GM21360 (cell line): ENCODE measurements around the gene NRCAM.
"Not testable (repeated sequence)": the region's sequence is repeated elsewhere in the genome, so short reads cannot be mapped to it uniquely, and the experiment has no call there.

Experiments
- ATAC-seq: cut with Tn5 transposase; IDR thresholded peaks from one replicate; pipeline ENCODE4 v1.9.1; 2021; ENCODE audit warnings: mild to moderate bottlenecking, moderate library complexity; ENCODE audit not compliant: unreplicated experiment

The NRCAM gene

DNA sequence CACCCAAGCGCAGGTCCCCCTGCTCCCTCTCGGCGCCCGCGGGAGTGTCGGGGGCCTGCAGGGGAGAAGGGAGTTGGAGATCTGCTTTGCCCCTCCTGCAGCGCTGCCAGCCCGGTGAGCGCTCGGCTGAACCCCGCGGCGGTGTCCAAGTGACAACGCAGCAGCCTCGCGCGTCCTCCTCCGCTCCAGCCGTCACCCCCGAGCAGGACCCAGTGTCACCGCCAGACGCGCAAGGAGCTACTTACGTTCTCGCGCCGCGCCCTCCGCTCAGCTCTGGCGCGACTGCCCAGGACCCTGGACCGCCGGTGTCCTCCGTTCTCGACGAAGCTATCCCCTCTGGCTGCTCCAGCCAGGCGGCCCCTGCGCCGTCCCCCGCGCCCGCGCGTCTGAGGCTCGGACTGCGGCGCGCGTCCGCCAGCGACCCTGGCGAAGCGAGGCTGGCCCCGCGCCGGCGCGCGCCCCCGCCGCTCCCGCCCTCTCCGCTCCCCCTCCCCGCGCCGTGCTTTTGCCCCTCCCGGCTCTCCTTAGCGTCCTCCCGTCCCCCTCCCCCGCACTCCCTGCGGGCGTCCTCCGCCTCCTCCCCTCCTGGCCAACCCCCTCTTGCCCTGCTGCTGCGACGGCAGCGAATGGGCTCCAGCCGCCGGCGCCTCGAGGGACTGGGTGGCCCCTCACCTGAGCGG, at the start of gene NRCAM:
Gene NRCAM, minus strand, starts transcription at position 439 of the 680 bp plus-strand sequence. CDS start 216,372 bp downstream, outside the sequence.
- ATAC-seq: no peak

DNA sequence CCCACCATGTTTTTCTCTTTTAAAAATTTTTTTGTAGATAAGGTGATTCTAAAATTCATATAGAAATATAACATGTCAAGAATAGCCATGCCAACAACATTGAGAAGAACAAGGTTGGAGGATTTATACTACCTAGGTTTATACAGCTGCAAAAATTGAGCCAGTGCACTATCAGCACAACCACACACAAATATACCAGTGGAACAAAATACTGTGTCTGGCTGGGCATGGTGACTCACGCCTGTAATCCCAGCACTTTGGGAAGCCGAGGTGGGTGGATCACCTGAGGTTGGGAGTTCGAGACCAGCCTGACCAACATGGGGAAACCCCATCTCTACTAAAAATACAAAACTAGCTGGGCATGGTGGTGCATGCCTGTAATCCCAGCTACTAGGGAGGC, 48.3 kb upstream of the NRCAM start:
- not testable (repeated sequence) for ATAC-seq

DNA sequence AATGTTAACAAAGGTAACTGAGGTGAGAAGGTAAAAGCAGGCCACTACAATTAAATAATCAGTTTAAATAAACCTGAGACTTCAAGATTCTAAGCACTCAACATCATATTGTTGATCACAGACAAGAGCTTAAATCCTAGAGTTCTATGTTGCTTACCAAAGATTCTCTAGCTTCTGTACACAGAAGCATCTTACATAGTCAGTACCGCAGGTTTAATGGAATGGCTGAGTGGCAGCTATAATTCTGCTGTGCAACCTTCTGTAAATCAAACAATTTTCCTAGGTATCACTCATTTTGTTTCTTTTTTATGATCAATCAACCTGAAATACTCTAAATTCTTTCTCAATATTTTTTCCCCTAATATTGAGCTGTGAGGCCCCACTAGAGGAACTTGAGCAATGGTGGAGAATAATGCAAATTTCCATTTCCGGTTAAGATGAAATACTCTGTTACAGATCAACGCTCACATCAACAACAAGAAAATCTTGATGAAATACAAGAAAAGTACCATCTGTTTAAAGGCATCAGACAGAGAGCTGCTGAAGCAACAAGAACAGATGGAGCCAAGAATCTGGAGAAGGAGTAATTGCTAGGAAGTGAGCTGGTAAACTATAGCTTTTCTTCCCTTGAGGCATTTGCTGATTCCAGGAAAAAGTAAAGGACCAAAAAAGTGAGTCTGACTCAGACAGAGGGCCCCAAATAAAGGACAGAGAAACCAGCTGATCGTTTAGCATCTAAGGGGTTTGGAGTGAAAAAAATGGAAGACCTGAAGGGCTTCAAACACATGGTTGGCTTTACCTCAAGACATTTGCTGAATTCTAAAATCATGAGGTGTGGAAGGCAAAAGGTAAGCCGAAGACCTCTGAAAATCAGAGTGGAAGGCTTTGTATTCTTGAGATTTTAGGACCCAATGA, 47.1 kb upstream of the NRCAM start:
- ATAC-seq: peak; percentile 96

DNA sequence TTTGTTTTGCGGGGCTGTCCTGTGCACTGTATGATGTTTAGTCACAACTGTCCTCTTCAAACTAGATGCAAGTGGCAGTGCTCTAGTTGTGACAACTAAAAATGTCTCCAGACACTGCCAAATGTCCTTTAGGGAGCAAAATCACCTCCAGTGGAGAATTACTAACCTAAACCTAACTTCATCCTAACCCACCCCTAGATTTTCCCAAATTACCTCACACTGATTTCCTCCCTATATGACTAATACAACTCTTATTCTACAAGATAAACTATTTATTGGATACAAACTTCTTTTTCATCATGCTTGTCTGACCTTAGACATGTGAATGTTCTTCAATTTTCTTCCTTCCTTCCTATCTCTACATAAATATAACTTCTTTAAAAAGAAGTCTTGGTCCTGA, 43.3 kb upstream of the NRCAM start:
- no peak for ATAC-seq

DNA sequence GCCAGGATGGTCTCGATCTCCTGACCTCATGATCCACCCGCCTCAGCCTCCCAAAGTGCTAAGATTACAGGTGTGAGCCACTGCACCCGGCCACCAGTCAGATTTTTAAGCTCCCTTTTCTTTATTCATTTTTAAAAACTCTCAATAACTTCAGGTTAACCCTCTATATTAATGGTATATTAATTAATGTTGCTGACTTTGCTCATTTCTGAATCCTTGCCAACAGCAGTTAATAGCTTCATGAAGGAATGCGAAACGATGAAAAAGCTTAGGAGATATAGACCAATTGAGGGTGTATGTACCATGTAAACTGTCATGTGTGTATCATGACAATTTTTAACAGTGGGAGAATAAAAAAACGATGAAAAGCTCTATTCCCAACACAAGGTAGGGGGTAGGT, 42.2 kb upstream of the NRCAM start:
- ATAC-seq: no peak

DNA sequence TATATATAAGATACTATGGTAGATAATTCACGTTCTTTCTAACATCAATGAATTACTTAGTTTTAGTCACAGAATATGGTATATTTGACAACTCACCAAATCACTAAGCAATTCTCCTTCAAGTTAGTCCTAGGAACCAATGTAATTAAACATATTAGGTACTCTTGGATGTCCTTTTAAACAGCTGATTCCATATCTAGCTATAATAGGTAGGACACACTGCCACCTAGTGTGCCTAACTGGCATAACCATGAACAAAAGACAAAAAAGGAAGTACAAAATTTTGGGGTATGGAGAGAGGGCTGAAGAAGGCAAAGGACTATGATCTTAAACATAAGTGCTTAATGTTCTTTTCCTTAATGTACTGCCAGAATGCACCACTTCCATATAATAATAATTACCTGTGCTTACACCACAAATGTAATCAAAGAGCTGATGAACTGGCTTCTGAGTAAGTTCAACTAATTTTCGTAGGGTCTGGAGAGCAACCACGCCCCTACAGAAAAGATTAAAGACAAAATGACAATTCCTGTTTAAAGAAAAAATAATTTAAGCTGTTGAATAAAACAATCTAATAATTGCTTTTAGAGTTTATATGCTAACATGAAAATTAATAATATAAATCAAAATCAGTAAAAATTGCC, 41.0 kb upstream of the NRCAM start:
- no peak for ATAC-seq

DNA sequence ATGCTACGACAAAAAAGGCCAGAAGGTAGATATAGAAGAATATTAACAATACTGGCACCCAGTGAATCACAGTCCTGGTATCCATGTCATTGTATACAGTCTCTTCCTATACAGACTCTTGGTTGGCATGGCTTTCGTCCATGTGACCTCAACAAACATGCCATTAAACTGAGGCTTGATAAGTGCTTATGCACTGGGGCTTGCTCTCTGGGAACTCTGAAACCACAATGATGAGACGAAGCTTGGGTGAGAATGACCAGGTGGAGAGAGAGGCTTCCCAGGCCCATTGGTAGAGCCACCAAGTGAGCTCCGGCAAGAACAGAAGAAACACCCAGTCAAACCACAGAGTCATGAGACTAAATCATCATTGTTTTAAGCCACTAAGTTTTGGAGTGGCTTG, 36.5 kb upstream of the NRCAM start:
- ATAC-seq: no peak

DNA sequence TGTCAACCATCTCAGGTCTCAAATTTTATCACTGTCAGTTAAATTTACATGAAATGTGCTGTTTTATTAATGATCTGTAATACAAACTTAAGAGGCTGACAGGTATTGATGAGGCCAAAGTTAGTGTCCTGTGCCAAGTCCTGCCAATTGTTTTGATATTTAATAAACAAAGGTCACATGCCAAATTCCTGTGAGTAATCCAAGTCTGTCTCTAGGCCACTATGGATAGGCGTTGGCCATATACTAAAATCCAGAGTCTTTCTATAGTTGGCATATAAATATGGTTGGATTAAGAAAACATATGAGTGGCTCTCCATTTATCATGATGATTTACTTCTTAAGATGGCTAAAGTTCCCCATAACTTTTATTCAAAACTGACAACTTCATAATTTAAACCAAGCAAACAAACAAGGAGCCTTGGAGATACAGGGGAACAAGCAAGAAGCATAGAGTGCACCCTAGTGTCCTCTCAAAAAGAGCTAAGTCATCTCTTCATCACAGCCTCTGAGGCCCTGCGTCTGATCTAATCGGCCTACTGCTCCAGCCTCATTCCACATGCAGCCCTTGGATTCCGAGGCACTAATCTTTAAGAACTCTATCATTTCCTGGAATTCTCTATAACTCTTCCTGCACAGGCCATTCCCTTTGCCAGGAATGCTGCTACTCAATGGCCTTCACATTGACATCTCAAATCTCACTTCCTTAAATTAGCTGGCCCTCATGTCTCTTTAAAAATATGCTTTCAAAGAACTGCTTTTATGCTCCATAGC, 32.7 kb upstream of the NRCAM start:
- no peak for ATAC-seq

DNA sequence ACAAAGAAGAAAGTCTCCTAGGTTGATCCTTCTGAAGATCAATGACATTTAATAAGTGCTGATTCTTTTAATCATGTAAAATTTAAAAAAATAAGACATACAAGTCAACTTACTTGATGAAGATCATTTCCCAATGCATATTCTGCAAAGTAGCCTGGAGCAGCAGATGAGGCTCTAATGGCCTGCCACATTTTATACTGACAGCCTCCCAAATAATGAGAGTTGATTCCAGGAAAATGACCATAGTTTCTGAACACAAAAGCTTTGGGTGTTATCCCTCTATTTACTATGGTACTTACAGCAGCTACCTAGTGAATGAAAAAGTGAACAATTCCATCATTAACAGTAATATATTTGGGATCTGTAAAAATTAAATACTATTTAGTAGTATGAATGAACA, 31.4 kb upstream of the NRCAM start:
- ATAC-seq: no peak

DNA sequence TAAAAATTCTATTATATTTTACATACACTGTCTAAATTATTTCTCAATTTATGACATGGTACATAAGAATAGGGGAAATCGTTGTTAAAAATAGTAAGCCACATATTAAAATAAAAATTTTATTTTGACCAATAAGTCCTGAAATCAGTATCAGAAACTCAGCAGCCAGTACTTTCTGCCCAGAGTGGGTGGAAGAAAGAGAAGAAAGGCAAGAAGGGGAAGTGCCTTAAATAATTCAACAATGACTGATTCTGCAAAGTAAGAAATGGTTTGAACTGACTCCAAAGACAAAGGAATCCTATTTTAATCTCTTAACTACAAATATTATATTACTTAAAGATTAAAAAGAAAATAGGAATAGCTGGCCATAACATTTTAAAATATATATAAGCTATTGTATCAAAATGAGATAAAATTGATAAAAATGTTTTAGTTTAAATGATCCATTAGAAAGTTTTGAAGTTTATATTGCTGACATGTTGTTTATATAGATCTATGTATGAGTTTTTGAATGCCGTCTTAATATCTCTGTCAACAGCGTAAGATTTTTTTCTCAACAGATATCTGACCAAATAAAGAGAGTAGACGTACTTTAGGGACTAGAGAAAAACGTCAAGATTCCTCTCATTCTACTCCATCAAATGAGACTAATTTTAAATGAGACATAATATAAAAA, 30.2 kb upstream of the NRCAM start:
- ATAC-seq: no peak

DNA sequence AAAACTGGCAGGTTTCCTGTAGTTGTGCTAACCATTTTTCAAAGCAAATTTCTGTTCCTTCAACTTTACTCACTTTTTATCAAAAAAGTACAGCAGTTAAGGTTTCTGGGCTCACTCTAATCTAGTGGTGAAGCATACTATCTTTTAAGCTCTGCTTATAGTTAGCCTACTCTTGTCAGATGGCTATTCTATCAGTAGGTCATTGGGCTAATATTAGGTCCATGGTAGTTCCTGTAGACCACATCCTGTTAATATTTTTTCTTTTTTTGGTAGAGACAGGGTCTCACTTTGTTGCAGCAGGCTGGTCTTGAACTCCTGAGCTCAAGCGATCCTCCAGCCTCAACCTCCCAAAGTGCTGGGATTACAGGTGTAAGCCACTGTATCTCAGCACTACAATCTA, 27.9 kb upstream of the NRCAM start:
- ATAC-seq: no peak

DNA sequence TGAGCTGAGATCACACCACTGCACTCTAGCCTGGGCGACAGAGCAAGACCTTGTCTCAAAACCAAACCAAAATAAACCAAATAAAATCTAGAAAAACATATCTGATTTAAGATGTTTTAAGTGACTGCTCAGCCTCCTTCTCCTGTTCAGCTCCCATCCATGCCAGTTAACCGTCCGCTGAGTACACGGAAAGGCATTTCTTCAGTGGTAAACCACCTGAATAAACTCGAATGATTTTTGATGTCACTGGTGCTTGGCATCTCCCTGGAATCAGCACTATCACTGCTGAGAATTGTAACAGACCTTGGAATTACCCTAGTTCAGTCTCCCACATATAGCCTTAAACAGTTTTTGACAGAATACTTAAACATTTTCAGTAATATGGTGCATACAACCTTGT, 24.1 kb upstream of the NRCAM start:
- ATAC-seq: no peak

DNA sequence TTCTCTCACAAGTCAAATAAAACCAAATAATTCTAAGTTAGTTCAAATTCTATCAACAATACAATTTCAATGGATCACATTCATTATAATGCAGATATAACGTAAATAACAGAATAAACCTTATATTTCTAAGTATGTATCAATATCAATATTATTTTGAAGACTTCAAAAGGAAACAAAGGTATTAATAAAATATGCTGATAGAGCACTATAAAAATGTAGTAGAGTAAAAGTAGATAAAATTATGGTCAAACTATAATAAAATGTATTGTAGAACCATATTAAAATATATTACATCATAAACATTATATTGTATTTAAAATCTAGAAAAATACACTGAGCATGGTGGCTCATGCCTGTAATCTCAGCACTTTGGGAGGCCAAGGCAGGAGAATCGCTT, 23.5 kb upstream of the NRCAM start:
- no peak for ATAC-seq

DNA sequence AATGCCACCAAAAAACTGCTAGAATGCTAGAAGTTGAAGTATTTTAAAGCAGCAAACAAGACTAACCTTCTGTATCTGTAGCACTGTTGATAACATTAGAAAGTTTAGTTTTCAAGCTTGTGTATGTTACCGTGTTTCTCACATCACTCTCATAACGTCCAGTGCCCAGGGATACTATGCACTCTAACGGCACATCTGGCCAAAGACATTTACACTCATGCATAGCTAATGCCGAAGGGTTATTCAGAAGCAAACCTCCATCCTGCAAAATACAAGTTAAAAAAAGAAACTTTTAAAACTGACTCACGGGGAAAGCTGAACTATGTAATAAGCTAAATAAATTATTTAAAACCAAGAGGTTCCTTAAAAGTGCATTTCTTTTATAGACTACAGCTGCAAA, 22.9 kb upstream of the NRCAM start:
- ATAC-seq: no peak

DNA sequence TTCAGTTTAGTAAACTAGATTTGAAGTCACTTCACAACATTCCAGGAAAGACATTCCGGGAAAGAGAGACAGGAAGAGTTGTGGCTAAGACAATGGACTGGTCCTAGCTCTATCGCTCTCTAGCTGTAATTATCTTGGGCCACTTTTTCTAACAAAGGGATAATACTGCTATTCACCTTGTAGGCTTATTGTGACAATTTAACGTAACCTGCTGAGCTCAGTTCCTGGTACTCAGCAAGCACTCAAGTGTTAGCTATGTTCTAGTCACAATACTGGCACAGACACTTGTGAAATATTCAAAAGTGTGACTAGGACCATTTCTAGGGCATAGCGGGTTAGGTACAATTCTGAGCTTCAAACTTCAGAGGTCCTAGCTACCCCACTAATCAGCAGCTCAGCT, 12.0 kb upstream of the NRCAM start:
- ATAC-seq: no peak

DNA sequence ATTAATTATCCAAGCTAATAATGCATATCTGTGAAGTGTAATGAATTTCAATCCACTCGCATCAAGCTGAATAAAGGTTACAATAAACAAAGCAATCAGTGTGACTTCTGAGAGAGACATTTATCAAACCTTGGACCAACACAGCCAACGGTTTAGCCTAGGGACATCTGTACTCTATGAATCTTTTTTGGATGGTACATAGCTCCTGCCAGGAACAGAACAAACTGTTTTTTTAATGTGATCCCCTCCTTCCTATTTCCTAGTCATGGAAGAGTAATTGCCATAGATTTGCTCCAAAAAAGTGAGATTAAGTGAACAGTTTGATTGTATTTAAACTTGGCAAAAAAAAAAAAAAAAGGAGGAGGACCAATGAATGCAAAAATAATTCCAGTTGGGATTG, 11.2 kb upstream of the NRCAM start:
- ATAC-seq: no peak

DNA sequence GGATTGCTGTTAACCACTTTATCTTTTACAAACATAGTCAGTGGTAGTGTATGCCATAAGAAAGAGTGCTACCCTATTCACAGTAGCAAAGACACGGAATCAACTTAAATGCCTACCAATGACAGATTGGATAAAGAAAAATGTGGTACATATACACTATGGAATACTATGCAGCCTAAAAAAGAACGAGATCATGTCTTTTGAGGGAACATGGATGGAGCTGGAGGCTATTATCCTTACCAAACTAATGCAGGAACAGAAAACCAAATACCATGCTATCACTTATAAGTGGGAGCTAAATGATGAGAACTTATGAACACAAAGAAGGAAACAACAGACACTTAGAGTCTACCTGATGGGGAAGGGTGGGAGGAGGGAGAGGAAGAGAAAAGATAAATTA, 10.1 kb upstream of the NRCAM start:
- not testable (repeated sequence) for ATAC-seq

DNA sequence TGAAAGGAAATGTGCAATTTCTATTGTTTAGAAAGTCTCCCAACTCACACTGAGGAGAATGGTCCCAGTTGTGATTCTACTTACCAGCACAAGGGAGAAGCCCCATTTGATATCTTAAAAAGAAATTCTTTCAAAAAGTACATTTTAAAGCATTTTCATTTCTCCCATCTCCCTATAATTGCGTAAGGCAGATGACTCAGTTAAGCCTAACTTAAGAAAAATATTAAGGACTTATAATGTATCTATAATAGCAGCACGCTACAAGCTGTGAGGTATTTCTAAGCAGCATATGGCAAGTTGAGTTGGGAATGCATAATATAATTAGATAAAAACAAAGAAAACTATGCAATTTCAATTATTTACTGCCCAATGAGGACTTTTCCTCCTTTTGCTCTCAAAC, 8.5 kb upstream of the NRCAM start:
- no peak for ATAC-seq

DNA sequence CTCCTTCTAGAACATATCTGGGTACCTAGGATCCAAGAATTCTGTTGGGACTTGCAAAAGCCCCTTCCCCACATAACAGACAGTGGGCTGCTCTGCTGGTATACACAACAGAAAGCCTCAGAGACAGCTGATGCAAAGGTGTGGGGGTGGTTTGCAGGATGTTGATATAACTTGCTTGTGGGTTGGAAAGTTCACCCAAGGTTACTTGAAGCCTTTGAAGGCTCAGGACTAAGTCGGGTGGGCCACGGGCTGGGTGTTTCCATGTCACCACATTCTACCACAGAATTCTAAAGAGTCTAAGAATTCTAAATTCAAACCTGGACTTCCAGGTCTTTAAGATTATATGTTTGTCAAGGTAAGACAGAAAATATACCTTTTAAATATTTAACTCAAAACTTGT, 7.4 kb upstream of the NRCAM start:
- no peak for ATAC-seq

DNA sequence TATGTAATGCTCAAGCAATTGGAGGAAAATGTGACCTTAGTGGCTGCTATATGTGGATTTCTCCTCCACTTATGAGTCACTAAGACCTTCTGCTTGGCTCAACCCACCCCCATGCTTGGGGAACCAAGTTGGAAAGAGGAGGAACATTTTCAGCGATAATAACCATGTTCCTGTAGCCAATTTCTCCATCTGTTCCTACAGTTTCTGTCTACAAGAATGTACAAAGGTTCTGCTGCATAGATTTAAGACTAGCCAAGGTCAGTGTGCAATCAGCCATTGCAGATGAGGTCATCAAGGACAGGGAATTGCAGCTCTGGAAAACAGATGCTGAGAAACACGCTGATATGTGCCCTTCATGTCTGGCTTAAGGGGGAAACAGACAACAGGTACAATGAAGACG, 5.6 kb upstream of the NRCAM start:
- no peak for ATAC-seq

DNA sequence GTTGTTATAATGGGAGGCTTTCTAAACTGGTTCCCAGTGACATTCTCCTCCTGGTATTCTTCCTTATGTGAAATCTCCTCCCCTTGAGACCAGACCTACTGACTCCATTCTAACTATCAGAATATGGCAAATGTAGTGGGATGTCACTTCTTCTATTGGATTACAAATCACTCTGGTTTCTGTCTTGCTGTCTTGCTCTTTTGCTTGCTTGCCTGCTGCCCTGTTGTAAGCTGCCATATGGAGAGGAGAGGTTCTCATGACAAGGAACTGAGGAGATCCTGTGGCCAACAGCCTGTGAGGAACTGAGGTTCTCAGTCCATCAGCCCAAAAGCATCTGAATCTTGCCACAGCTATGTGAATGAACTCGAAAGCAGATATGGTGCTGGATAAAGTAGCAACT, 4.7 kb upstream of the NRCAM start:
- ATAC-seq: no peak
